ENCODE data around the gene C2orf68. TPM values are rescaled to one million over a fixed set of nuclear protein-coding genes. Genes with fewer than 3 reads are reported as not detected.
A peak's percentile ranks its signal among the peaks of the same experiment; 100 is the strongest.

The C2orf68 gene
- total and polyA plus RNA-seq, 2 of the 13 experiments (the other 11 are each of a cell fraction or from before 2014, with no cell fraction given) = 47.1 to 77.4 TPM

DNA sequence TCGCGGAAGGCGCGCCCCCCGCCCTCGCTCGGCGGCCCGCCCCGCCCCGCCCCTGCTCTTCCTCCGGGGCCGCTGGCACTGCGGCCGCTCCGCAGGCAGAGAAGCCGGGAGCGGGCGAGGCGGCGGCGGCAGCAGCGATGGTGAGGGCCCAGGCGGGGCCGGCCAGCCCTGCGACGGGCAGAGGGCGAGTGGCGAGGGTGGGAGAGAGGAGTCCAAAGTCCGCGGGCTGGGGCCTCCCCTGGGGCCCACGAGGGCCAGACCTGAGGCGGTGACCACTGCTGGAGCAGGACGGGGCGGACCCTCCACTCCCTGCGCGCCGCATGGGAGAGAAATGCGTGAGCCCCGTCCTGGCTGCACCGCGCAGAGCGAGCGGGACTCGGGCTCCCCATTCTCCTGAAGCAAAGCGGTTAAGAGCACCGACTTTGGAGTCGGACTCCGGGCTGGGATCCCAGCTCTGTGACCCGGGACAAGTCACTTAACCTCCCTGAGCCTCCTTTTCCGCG, 27.5 kb downstream of the C2orf68 start, which contains the start of gene VAMP5 (continued):
- TF ChIP-seq ZNF646 (CRISPR knock-in tag; IDR thresholded peaks at IDR 0.05) (no peak), ZMYM2 (CRISPR knock-in tag; IDR thresholded peaks at IDR 0.05) (0 out of 2 replicates have a peak, but pooled peaks have one; percentile 22), ZNF670 (CRISPR knock-in tag; IDR thresholded peaks at IDR 0.05; ENCODE audit: borderline replicate concordance) (no peak), DBP (CRISPR knock-in tag; IDR thresholded peaks at IDR 0.05; ENCODE audit: not compliant biosample characterization) (no peak), ZNF567 (CRISPR knock-in tag; IDR thresholded peaks at IDR 0.05; ENCODE audit: borderline replicate concordance) (no peak), TEF (CRISPR knock-in tag; IDR thresholded peaks at IDR 0.05) (no peak; the same call in 1 of the 2 replicates), PCBP1 (IDR thresholded peaks at IDR 0.05; ENCODE audit: borderline replicate concordance, low read depth, low read length) (no peak), SIN3A (IDR thresholded peaks at IDR 0.05; ENCODE audit: borderline replicate concordance, low read depth, low read length) (0 out of 2 replicates have a peak, but pooled peaks have one; percentile 71), ZBED4 (CRISPR knock-in tag; IDR thresholded peaks at IDR 0.05; ENCODE audit: borderline replicate concordance) (peak; percentile 66; the same call in 1 of the 2 replicates), MYPOP (CRISPR knock-in tag; IDR thresholded peaks at IDR 0.05) (peak; percentile 74), FOXC1 (CRISPR knock-in tag; IDR thresholded peaks at IDR 0.05; ENCODE audit: borderline replicate concordance) (no peak; the same call in 1 of the 2 replicates)
- TF ChIP-seq, protein P1, sequence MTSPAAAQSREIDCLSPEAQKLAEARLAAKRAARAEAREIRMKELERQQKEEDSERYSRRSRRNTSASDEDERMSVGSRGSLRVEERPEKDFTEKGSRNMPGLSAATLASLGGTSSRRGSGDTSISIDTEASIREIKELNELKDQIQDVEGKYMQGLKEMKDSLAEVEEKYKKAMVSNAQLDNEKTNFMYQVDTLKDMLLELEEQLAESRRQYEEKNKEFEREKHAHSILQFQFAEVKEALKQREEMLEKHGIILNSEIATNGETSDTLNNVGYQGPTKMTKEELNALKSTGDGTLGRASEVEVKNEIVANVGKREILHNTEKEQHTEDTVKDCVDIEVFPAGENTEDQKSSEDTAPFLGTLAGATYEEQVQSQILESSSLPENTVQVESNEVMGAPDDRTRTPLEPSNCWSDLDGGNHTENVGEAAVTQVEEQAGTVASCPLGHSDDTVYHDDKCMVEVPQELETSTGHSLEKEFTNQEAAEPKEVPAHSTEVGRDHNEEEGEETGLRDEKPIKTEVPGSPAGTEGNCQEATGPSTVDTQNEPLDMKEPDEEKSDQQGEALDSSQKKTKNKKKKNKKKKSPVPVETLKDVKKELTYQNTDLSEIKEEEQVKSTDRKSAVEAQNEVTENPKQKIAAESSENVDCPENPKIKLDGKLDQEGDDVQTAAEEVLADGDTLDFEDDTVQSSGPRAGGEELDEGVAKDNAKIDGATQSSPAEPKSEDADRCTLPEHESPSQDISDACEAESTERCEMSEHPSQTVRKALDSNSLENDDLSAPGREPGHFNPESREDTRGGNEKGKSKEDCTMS (CRISPR knock-in tag; conservative IDR thresholded peaks at IDR 0.05) = no peak
